Measurements from ENCODE around the gene GLA.

The GLA gene

DNA sequence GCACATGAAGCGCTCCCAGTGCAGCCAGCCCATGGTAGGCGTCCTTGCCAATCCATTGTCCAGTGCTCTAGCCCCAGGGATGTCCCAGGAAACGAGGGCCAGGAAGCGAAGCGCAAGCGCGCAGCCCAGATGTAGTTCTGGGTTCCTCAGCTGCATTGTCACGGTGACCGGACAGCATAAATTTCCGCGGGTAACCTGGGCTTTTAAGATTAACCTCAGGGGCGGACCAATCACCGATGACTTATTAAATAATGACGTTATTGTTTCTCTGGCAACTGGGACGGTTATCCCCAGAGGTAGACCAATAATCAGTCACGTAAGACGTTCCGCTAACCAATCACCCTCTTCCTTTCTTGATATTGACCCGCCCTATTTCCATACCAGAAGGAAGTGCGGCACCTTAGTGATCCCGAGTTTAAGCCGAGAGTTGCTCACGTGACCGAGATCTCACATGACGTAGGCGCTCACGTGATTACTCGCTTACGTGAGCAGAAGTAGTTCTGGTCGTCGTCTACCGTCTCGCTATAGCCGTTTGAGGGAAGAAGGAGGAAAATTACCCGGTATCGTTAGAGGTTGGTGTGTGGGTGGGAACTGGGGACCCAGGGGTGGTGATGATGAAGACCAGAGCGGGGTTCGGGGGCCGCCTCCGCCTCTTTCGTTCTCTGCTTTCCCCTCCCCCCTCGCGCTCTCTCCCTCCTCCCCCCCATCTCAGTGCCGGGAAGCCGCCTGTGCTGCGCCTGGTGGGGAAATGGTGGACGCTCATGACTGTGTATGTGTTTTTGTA is at the start of gene GLA, which contains the start of gene HNRNPH2:
GLA (minus strand) TSS at position 178 of the 784 bp plus-strand sequence; CDS start at position 156, 22 bp downstream.
HNRNPH2 (plus strand) TSS at position 475 of the 784 bp plus-strand sequence. CDS start 3,767 bp downstream, outside the sequence.
- peak; percentile 84 to 86 for DNase-seq

DNA sequence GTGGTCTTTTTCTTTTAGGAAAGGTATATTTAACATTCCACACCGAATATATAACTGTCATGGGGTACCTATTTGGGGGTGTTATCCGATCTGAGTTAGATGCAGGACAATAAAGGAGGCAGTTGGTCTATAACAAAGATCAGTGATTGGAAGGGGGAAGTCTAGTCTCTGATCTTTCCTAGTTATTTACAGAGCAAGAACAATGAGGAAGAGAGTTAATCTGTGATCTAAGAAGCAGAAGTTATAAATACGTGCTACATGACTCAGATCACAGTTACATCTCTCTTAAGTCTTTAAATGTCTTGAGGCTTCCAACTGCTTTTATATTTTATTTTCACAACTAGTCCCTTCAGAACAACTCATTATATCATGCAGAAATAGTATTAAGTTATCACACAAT is 44.3 kb upstream of the GLA start:
- no peak for DNase-seq

DNA sequence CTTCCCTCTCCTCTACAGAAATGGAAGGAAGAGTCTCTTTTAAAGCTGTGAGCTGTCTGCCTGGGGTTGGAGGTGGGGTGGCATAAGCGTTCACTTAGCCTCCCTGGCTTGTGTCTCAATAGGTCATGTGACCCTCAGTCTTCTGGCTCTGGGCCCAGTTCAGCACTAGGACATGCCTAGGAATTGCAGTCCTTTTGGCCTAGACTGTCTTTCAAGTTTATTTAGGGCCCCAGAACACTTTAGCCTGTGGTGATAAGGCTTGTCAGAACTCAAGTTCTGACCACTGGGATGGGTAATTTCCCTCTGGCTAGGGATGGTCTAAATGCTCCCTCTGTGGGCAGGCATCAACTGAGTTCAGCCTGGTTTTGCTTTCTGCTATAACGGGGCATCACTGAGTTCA is 43.2 kb upstream of the GLA start:
- no peak for DNase-seq

DNA sequence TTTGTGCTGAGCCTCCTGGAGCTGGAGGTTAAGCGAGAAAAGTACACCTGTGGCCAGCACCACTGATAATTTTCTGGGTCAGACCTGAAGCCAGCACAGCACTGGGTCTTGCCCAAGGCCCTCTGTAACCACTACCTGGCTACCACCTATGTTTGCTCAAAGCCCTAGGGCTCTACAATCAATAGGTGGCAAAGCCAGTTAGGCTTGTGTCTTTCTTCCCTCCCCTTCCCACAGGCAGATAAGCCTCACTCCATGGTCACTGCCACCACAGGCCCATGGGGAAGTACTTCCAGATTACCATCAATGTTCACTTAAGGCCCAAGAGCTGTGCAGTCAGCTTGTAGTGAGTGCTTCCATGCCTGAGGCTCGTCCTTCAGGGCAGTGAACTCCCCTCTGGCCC is 42.4 kb upstream of the GLA start:
- no peak for DNase-seq

DNA sequence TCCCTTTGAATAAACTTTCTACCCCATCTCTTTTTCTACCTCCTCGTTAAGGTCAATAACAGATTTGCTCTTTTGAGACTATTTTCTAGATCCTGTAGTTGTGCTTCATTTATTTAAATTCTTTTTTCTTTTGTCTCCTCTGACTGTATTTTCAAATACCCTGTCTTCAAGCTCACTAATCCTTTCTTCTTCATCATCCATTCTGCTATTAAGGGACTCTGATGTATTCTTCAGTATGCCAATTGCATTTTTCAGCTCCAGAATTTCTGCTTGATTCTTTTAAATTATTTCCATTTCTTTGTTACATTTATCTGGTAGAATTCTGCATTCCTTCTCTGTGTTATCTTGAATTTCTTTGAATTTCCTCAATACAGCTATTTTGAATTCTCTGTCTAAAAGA is 41.6 kb upstream of the GLA start:
- no peak for DNase-seq

DNA sequence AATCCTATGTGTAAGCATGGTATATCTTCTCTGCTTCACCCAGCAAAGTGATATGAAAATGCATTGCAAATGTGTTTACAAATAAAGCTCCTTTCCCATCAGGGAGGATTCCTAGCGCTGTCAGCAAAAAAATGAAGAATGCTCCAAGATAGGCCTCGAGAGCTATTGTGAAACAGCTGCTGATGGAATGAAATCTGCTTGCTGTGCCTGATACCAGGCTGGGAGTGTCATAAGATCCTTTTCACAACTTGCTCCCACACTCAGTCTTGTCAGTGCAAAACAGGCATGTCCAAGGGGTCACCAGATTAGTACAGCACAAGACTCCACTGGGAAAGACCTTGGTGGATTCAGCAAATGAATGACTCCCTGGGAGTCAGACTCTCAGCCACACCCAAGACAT is 34.4 kb upstream of the GLA start:
- no peak for DNase-seq

DNA sequence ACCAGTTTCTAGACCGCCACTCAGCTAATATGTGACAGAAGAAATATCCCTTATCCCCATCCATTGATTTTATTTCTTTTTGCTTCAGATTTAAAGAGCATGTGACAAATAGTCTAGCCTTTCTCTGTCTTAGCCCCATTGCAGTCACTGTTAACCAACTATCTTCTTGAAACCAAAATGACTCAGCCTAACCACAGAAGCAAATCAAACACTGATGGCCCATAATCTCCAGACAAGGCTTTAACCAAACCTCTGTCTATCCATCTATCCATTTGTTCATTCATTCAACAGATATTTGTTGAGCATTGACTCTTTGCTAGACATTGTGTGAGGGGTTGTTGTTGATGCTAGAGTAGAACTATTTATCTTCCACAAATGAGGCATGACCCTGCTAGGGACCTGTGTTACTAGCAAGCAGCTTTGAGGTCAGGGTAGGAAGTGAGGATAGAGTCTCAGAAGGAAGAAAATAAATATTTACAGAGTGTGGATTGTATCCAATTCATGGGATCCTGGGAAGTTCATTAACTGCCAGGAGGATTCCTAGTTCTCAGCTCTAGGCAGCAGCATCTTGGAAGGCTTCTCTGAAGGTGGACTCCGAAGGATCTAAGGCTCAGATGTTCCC is 22.8 kb upstream of the GLA start:
- DNase-seq = no peak

DNA sequence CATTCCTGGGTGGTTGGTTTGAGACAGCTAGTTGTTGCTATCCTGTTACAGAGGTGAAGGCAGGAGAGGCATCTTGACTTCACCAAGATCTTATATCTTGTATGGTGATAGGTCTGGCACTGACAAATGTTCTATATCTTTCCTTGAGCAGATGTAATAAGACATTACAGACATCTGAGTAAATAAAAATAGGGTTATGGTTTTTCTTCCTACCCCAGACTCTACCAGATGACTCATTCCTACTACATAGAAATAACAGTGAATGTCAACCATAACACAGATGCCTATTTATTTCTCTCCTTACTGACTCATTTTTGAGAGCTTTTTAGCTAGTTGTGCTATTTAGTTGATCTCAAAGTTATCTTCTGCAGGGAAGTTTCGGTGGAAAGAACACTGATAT is 22.2 kb upstream of the GLA start:
- no peak for DNase-seq

DNA sequence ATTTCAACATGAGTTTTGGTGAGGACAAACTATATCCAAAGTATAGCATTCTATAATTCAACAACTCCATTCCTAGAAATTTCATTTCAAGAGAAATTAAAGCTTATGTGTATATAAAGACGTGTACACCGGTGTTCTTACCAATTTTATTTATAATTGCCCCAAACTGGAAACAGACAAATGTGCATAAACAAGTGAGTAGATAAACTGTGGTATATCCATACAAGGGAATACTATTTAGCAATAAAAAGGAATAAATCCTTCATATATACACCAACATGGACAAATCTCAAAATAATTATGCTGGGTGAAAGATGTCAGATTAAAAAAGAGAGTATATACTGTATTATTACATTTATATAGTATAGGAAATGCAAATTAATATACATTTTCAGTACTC is 20.2 kb upstream of the GLA start:
- no peak for DNase-seq

DNA sequence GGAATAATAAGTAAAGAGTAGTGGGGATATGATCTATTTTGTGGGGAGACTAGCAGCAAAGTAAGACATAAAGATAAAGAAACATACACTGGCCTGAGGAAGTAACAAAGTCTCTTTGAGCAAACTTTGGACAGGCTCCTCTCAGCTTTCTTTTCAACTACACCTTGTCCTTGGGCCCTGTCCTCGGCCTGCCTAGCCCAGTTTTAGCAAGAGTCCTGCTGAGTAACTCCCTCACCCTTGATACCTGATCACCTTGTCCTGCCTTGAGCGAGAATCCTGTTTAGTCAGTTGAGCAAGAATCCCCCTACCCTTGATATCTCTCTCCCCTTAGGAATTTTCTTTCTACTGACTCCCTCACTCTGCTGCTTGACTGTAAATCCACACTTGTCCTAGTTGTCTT is 11.8 kb upstream of the GLA start:
- DNase-seq = no peak

DNA sequence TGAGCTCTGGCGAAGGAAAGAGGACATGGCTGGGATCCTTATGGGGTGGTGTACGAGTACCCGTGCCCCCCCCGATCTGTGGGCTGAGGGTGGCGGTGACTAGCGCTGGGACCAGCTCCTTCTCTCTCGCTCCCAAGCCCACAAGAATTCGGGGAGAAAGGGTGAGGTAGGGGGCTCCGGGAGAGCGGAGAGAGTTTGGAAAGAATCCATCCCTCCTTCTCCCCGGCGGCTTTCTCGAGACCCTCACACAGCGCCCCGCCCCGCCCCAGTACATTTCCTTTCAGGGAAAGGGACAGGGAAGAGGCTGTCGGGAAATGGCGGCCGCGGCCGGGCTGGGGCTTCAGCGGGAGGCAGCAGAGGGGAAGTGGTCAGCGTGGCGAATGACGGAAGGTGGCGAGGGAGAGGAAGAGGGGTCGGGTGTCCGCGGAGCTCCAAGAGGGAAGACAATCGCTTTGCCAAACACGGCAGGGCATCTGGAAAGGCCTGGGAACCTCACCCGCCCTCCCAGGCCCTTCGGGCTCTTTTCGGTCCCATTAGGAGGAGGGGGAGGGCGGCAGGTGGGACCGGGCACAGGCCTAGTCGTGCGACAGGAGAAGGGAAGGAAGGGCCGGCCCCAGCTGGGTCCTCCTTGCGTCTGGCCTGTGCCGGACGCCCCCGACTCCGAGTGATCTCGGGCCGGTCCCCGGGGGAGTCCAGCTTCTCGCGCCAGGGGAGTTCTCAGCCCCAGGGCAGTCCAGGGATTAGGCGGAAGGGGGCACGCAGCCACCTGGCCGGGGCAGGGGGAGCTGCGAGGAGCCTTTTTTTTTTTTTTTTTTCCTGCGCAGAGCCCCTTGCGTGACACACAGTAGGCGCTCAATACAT is 10.5 kb upstream of the GLA start:
- peak; percentile 43 to 52 for DNase-seq

DNA sequence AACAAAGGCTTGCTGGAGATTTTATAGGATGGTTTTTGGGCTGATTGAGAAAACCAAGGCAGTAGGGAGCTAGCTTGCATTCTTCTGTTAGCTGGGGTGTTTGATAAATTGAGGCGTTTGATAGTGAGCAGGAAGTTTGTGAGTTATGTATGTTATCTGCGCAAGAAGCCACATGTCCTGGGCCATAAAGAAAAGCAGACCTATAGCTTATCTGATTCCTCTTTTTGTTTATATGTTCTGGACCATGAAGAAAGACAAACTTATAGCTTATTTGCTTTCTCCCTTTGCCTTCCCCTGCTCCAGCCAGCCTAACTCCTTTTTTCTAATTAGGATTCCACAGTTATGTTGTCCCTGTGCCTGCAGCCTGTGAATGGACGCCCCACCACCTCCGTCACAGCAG is 9.5 kb upstream of the GLA start:
- no peak for DNase-seq

DNA sequence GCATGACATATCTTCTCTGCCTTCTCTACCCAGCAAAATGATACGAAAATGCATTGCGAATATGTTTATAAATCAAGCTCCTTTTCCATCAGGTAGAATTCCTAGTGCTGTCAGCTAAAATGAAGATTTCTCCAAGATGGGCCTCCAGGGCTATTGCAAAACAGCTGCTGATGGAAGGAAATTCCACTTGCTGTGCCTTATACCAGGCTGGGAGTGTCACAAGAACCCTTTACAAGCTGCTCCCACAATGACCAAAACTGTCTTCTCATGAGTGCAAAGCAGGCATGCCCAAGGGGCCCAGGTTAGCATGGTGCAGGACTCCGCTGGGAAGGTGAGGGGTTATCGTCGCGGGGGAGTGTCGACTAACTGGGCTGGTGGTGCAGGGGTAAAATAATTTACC is 9.0 kb upstream of the GLA start:
- no peak for DNase-seq

DNA sequence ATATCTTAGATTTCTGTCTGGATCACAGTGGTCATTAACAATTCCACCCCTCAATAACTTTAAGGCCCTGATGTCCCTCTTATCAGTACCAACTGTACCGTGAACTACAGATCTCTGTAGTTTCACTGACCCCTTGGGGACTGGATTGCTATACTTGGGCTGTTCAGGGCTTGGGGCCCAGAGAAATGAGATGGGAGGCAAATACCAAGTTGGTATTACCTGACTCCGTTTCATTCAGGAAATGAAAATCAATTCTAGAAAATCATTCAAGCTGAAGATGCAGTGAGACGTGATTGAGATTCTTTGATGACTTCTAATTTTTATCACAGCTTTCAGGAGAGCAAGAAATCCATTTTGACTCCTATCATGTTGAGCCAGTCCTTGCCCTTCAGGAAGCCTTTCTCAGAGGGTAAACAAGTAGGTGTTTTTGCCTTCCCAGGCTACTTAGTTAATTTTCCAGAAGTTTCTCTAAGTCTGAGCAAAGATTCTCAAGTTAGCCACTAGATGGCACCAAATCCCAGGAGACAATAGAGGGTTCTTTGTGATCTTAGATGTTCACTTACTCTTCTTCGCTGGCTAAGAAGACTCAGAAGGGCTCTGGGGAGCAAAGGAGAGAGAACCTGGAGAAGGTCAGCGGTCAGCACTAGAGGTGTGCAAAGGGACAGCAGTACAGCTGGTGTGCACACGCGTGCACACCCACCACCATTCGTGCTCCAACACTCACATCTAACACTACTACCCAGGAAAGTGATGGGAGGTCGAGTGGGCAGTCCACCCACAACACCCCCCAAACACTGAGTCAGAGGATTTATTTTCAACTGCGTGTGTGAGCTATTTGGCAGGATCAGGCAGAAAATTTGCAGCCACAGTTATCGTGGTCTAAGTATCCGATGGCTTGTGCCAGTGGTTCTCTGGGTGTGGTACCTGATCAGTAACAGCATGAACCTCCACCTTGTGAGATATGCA is 7.7 kb upstream of the GLA start:
- DNase-seq = no peak

DNA sequence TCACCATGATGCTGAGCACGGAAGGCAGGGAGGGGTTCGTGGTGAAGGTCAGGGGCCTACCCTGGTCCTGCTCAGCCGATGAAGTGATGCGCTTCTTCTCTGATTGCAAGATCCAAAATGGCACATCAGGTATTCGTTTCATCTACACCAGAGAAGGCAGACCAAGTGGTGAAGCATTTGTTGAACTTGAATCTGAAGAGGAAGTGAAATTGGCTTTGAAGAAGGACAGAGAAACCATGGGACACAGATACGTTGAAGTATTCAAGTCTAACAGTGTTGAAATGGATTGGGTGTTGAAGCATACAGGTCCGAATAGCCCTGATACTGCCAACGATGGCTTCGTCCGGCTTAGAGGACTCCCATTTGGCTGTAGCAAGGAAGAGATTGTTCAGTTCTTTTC is 4.3 kb upstream of the GLA start:
- DNase-seq = no peak

DNA sequence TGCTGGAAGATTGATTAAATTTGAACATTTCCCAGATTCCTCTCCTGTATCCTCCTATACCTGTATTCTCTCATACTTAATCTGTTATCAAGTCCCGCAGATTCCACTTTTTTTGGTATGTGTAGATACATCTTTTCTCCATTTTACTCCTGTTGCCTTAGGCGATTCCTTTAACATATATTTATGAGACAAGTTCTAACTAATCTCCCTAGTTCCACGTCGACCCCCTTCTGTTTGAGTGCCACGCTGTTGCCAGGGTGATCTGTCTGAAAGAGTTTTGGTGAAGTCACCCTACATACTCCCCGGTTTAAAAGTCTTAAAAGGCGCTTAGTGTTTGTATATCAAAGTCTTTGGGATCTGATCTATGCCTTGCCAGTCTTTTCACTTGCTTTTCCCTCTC is 2.7 kb upstream of the GLA start:
- no peak for DNase-seq

DNA sequence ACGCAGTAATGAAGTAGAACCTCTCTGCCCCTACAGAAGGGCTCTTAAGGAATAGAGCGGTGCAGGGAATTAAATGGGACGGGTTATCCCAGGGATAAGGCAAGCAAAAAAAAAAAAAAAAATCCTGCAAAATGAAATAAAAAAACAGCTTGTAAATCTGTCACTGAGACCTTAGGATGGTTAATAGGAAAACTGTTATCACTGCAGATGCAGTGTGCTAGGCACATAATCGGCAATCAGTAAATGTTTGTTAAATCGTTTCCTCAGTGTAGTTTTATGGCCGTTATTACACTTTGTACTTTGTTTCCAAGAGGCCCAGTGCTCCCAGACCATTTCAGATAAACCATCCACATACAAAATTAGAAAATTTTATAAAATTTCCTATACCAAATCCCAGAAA is 1.3 kb upstream of the GLA start:
- no peak for DNase-seq

DNA sequence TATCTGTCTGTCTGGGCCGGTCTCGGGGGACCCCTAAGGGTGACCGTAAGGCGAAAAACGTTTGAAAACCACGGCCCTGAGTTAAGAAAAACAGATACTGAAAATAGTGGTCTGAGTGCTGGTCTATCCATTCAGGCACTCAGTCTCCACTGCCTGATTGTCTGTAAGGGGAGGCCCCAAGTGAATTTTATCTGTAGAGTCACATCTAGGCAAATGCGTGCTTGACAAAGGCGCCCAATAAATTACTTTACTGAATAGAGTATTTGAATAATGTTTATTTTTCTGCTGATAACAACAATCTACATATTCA is 762 bp upstream of the GLA start:
- no peak for DNase-seq

DNA sequence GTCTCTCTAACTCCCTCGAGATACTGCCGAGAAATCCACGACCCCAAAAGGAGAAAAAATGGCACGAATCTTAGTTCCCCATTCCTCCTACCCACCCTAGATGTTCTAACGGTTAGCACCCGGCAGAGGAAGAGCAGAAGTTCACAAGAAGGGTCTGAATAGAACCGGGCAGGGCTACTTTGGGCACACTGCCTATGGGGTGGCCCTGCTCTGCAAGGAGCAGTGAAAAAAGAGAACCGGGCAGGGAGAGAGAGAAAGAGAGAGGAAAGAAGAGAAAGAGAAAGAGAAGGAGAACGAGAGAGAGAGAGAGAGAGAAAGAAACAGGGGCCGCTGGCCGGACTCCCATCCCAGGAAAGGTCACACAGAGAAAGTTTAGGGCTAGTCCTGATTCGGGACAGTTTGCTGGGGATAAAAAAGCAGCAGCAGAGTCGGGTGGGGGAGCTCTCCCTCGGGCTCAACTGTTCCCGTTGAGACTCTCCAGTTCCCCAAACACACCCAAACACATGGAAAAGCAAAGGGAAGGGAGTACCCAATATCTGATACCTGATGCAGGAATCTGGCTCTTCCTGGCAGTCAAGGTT is 468 bp downstream of the GLA start:
- no peak for DNase-seq

DNA sequence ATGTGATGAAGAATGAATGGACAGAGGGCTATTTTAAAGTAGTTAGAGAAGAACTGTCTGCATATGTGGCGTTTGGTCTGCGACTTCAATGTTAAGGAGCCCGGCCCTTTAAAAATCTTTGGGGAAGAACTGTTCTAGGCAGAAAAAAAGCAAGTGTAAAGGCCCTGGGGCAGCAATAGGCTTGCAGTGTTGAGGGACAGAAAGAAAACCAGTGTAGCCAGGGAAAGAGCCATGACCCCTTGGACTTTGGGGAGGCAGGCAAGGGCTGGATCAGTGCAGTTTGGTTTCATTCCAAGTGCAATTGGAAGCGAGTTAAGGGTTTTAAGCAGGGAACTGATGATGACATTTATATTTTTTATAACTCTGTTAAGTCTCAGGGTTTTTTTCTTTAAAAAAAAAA is 7.9 kb downstream of the GLA start:
- DNase-seq = no peak

DNA sequence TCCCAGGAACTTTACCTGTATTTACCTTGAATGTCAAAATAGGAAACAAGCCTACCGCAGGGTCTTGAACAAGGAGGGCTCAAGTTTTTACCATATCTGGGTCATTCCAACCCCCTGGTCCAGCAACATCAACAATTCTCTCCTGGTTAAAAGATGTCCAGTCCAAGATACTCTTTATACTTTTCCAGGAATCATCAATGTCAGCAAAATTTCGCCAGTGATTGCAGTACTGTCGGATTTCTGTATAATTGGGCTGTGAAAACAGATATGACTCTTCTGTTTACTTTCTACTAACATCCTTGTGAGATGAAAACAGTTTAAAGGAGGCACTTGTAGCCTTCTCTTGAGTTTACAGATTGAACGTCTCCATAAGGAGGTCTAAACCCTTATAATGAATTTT is 9.0 kb downstream of the GLA start:
- DNase-seq = no peak

DNA sequence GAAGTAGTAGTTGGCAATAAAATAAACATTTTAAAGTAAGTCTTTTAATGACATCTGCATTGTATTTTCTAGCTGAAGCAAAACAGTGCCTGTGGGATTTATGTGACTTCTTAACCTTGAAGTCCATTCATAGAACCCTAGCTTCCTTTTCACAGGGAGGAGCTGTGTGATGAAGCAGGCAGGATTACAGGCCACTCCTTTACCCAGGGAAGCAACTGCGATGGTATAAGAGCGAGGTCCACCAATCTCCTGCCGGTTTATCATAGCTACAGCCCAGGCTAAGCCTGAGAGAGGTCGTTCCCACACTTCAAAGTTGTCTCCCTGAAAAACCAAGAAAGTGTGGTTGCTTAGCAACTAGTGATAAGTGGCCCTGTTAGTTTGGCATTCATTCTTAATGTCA is 9.9 kb downstream of the GLA start:
- DNase-seq = no peak
